Suprapubic skin (tissue), 4 donors: ENCODE measurements around the gene FMNL2. TPM values are rescaled to one million over a fixed set of nuclear protein-coding genes. Genes with fewer than 3 reads are reported as not detected.
"Not testable (repeated sequence)": the region's sequence is repeated elsewhere in the genome, so short reads cannot be mapped to it uniquely, and the experiment has no call there.

Source experiments
- DNase-seq, 2 donors: peaks; one replicate each; pipeline ENCODE4 v3.0.0-alpha.2; 2019; ENCODE audit warnings: low spot score in 2 of 2
- H3K27ac ChIP-seq: fragments of 200-600 bp; sonication (generic); one replicate; pipeline ENCODE4 v1.5.1; 2019
- H3K27me3 ChIP-seq: fragments of 200-600 bp; sonication (generic); one replicate; pipeline ENCODE4 v1.5.1; 2019
- H3K36me3 ChIP-seq: fragments of 200-600 bp; sonication (generic); one replicate; pipeline ENCODE4 v1.5.1; 2019
- H3K4me1 ChIP-seq: fragments of 200-600 bp; sonication (generic); one replicate; pipeline ENCODE4 v1.5.1; 2019
- H3K4me3 ChIP-seq: fragments of 200-600 bp; sonication (generic); one replicate; pipeline ENCODE4 v1.5.1; 2019; ENCODE audit warnings: mild to moderate bottlenecking
- H3K9me3 ChIP-seq: fragments of 200-600 bp; sonication (generic); one replicate; pipeline ENCODE4 v1.5.1; 2019
- EP300 ChIP-seq: sonication (generic); formaldehyde crosslinking; IDR thresholded peaks from one replicate; pipeline ENCODE4 v1.6.1; 2017; ENCODE audit warnings: antibody characterized with exemption
- POLR2A ChIP-seq, 2 donors: fragments of 450-650 bp; IDR thresholded peaks; one replicate each; pipeline ENCODE4 v1.6.1; 2017; ENCODE audit warnings: antibody characterized with exemption in 2 of 2, mild to moderate bottlenecking in 2 of 2, moderate library complexity in 2 of 2
- POLR2AphosphoS5 ChIP-seq, 3 donors: sonication (generic); formaldehyde crosslinking; IDR thresholded peaks; one replicate each; pipeline ENCODE4 v1.6.1; 2017; ENCODE audit warnings: antibody characterized with exemption in 3 of 3
- WGBS: methylation state at CpG from one replicate; pipeline ENCODE4 v1.1.5; 2018; 5-methylcytosine and 5-hydroxymethylcytosine counted together
- total RNA-seq, 4 donors: library from RNA; depleted of rRNA; stranded (reverse); fragments of >200 nt; gene quantifications; one replicate each; pipeline ENCODE4 v1.1.0, GENCODE V29; 2016
- TF ChIP-seq, protein P1 (sequence below), 2 donors: fragments of 200-600 bp in 1 of 2; fragments of 450-650 bp in 1 of 2; sonication (generic) in 1 of 2; IDR thresholded peaks; one replicate each; pipeline ENCODE4 v1.5.1; 2016 to 2019; ENCODE audit warnings: antibody characterized with exemption in 2 of 2, mild to moderate bottlenecking in 1 of 2, moderate library complexity in 1 of 2

The FMNL2 gene
- total RNA-seq, 4 donors from 2014 or later, result 15.4 to 18.1 (median 16.0) TPM

DNA sequence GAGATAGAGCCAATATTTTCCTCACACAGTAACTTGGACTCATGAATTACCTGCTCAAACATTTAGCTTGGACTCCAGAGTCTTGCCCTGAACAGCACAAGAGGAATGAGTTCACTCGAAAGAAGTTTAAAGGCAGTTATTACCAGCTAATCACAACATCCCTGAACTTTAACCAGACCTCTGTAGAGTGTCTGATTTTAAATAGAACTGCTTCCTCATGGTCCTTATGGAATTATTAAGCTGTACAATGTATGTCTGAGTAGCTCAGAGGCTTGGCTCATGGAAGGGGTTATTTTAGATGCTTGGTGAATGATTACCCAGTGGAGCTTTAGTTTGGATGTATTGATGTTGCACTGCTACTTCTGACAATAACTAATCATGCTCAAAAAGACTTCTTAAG lies 183.1 kb downstream of the FMNL2 start:
- no peak for DNase-seq
- H3K9me3 ChIP-seq, result no peaks in the 10 kb centered on the region
- no peaks in the 10 kb centered on the region for H3K4me1 ChIP-seq
- no peak overlapping the region for H3K27ac ChIP-seq
- 100% methylated on average over 1 of the region's 1 CpG for WGBS
- no peaks in the 10 kb centered on the region for H3K36me3 ChIP-seq
- no peaks in the 10 kb centered on the region for H3K27me3 ChIP-seq
- no peak for TF ChIP-seq EP300
- TF ChIP-seq, protein P1, sequence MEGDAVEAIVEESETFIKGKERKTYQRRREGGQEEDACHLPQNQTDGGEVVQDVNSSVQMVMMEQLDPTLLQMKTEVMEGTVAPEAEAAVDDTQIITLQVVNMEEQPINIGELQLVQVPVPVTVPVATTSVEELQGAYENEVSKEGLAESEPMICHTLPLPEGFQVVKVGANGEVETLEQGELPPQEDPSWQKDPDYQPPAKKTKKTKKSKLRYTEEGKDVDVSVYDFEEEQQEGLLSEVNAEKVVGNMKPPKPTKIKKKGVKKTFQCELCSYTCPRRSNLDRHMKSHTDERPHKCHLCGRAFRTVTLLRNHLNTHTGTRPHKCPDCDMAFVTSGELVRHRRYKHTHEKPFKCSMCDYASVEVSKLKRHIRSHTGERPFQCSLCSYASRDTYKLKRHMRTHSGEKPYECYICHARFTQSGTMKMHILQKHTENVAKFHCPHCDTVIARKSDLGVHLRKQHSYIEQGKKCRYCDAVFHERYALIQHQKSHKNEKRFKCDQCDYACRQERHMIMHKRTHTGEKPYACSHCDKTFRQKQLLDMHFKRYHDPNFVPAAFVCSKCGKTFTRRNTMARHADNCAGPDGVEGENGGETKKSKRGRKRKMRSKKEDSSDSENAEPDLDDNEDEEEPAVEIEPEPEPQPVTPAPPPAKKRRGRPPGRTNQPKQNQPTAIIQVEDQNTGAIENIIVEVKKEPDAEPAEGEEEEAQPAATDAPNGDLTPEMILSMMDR (IDR thresholded peaks at IDR 0.05), result no peak
- no peak for TF ChIP-seq POLR2A (IDR thresholded peaks at IDR 0.05)
- no peak for TF ChIP-seq POLR2AphosphoS5 (IDR thresholded peaks at IDR 0.05)
- no peak overlapping the region for H3K4me3 ChIP-seq

DNA sequence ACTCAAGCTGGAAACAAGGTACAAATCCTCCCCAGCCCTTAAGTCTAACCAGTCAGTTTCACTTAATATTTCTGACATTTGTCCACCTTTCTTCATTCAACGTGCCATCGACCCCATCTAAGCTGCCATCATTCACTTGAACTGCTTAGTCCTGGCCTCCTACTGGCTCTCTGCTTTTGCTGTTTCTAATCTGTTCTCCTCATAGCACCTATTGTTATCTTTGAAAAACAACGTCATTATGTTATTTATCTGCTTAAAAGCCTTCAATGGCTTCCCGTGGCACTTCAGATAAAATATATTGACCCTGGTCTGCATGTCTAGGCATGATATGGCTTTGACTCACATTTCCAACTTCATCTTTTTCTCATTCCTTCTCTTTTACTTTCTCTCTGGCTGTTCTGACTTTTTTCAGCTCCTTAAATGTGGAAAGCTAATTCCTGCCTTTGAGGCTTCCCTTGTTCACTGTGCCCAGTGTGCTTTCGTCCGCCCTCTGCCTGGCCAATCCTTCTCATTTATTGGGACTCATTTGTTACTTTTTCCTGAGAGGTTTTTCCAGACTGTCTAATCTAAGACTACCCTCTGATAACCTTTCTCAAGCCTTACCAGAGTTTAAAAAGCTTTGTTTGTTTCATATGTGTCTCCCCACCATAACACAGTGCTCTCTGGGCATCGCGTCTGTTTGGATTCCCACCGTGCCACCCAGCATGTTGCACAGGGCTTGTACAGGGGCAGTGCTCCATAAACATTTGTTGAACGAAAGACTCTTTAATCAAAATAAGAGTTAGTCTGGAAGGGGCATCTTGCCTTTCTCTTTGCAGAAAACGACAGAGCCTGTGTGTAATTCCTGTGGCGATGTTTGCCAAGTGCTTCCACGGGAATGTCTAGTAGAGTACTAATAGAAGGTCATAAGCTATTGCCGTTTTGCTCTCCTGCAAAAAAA lies 183.9 kb downstream of the FMNL2 start:
- no peak for TF ChIP-seq POLR2A (IDR thresholded peaks at IDR 0.05)
- TF ChIP-seq, protein P1 (IDR thresholded peaks at IDR 0.05), result no peak
- no peak for TF ChIP-seq EP300
- TF ChIP-seq POLR2AphosphoS5 (IDR thresholded peaks at IDR 0.05), result no peak
- H3K27ac ChIP-seq, result no peak overlapping the region
- H3K4me3 ChIP-seq, result no peak overlapping the region
- H3K4me1 ChIP-seq, result no peaks in the 10 kb centered on the region
- no peak for DNase-seq
- no peaks in the 10 kb centered on the region for H3K36me3 ChIP-seq
- H3K9me3 ChIP-seq, result no peaks in the 10 kb centered on the region
- WGBS, result 78% methylated on average over 14 of the region's 14 CpGs
- H3K27me3 ChIP-seq, result no peaks in the 10 kb centered on the region

DNA sequence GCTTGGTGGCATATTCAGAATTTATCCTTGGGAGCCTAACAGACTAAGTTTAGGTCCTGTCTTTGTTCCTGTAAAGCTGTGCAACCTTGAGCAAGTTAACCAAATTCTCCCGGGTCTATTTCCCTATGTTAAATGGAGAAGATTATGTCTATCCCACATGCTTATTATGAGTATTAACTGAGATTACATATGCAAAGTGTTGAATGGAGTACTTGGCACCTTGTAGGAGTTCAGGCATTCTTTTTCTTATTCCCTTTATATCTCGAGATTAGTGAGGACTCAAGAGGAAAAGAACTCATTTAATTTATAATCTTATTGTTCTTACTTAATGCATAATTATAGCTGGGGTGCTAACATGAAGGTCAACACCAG lies 184.6 kb downstream of the FMNL2 start:
- Histone ChIP-seq H3K27me3 (no peaks in the 10 kb centered on the region), H3K9me3 (no peaks in the 10 kb centered on the region), H3K27ac (no peak overlapping the region), H3K4me3 (no peak overlapping the region), H3K36me3 (no peaks in the 10 kb centered on the region), H3K4me1 (no peaks in the 10 kb centered on the region)
- no peak for DNase-seq
- 56% methylated on average over 2 of the region's 2 CpGs for WGBS
- TF ChIP-seq, protein P1 (IDR thresholded peaks at IDR 0.05), result no peak
- TF ChIP-seq POLR2AphosphoS5 (IDR thresholded peaks at IDR 0.05), result no peak
- no peak for TF ChIP-seq POLR2A (IDR thresholded peaks at IDR 0.05)
- no peak for TF ChIP-seq EP300

DNA sequence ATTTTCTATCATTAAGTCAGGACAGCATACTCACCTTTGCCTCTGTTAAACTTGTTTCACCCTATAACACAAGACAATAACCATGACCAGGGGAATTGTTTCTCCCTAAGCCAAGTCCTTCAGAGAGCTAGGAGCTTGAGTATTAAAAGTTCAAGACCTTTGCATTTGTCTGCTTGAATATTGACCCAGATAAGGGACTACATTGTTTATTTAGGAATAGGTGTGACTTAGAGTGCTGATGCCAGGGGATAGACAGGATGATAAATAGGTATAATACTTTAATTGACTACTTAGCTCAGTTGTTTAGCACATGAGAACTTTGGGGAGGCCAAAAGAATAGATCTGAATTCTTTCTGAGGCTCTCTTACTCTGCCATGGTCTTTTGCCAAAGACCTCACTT lies 185.8 kb downstream of the FMNL2 start:
- H3K9me3 ChIP-seq, result no peaks in the 10 kb centered on the region
- no peak overlapping the region for H3K4me3 ChIP-seq
- no peaks in the 10 kb centered on the region for H3K27me3 ChIP-seq
- peaks cover 5% of the 10 kb centered on the region for H3K4me1 ChIP-seq
- TF ChIP-seq POLR2AphosphoS5 (IDR thresholded peaks at IDR 0.05), result no peak
- TF ChIP-seq POLR2A (IDR thresholded peaks at IDR 0.05), result no peak
- TF ChIP-seq, protein P1 (IDR thresholded peaks at IDR 0.05), result no peak
- no peak for TF ChIP-seq EP300
- no peak overlapping the region for H3K27ac ChIP-seq
- no peak for DNase-seq
- H3K36me3 ChIP-seq, result no peaks in the 10 kb centered on the region

DNA sequence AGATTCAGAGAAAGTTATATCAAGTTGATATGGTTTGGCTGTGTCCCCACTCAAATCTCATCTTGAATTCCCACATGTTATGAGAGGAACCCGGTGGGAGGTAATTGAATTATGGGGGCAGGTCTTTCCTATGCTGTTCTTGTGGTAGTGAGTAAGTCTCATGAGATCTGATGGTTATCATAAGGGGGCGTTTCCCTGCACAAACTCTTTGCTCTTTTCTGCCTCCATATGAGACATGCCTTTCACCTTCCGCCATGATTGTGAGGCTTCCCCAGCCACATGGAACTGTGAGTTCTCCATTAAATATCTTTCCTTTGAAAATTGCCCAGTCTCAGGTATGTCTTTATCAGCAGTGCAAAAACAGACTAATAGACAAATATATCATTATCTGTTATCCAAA lies 187.5 kb downstream of the FMNL2 start:
- not testable (repeated sequence) for H3K4me1 ChIP-seq, H3K4me3 ChIP-seq, H3K27me3 ChIP-seq, H3K9me3 ChIP-seq, DNase-seq, H3K36me3 ChIP-seq, H3K27ac ChIP-seq
- WGBS, result 69% methylated on average over 3 of the region's 3 CpGs
